Measurements from ENCODE around the gene HAO1.

HAO1 gene

GRCh38 chr20:7926767-7927166, 13.5 kb downstream of the HAO1 start:
- no peak for DNase-seq (ENCODE audit: low read depth in 2 of 2)

DNA sequence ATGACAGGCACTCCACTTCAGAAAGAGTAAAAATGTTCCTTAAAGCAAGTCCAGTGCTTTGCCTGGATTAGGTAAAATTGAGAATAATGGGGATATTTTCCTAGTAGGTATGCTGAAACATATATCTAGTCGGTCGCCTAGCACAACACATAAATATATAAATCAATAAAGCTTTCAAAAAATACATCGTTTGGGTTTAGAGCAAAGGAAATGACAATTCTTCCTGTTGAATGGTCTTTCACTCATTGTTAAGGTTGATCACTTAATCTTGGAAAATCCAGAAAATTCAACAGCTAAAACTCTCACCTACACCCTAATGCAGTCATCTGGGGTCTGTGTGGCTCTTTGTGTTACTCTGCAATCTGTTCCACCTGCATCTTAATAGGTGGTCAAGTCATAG, 13.9 kb downstream of the HAO1 start:
- no peak for DNase-seq (ENCODE audit: low read depth in 2 of 2)

DNA sequence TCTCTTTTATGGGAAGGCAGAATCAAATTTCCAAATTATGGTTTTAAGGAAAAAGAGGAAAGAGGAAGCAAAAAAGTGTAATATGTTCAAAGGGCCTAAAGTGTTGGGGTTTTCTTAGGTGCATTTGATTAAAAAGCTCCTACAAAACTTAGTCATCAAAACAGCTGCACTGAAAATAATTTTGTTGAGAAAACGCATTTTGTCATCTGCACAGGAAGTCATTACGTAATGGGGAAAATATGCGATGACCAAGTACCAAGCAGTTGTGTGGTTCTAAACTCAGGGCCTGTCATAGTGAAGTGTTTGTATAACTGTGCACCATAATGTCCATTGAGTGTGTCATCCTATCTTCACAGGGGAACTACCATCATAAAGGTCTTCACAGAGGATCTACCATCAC, 15.6 kb downstream of the HAO1 start:
- DNase-seq (ENCODE audit: low read depth in 2 of 2): no peak

DNA sequence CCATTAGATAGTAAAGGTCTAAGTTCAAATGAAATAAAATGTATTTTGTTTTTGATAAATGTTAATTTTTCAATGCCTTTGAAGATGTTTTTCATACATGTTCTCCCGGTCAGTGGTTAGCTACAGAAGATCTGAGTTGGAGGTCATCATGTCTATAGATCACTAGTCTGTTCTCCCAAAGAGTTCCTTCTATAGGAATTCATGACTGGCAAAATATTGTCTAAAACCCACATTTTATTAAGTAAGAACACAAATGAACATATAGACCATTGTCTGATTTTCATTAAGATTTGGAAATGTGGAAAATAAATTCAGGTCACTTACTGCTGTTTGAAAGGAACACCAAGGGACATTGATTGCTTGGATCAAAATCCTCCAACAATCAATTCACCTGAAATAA, 23.6 kb downstream of the HAO1 start:
- no peak for DNase-seq (ENCODE audit: low read depth in 2 of 2)

DNA sequence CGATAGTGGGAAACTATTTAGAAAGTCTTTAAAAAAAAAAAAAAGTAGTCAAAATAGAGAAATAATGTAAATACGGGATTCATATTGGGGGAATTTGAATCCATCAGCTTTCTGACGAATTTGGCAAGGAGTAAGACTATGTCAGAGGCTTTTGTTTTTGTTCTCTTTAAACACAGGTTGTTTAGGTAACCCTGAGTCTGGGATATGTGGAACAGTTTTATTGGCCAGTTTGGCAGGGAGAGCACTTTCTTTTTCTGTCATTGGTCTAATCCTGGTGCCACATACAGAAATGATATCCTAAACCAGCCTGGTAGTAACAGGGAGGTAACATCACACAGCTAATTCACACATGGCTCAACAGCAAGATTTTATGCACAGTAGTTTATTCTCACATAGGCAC, 27.7 kb downstream of the HAO1 start:
- DNase-seq (ENCODE audit: low read depth in 2 of 2): no peak

- no peak for DNase-seq (ENCODE audit: low read depth in 2 of 2)
Observed at GRCh38 chr20:7911586-7912330, 28.5 kb downstream of the HAO1 start.

DNA sequence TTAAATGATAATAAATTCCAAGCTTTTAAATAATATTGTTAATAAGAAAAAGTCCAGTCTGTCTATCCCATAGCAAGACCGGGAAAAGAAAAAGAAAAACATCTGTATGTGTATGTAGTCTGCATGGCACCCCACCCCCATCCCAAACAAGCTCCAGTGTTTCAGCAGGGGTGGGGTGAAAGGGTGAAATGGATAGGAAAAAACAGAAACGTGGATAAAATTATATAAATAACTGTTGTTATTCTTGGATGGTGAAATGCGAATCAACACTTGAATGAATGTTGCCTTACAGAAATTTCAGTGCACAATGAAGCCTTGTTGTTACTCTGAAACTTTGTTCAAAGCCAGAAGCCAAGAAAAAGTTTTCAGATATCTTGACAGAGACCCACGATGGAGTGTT, 31.4 kb downstream of the HAO1 start:
- DNase-seq (ENCODE audit: low read depth in 2 of 2): no peak

- no peak for DNase-seq (ENCODE audit: low read depth in 2 of 2)
Observed at GRCh38 chr20:7903429-7903828, 36.8 kb downstream of the HAO1 start.

DNA sequence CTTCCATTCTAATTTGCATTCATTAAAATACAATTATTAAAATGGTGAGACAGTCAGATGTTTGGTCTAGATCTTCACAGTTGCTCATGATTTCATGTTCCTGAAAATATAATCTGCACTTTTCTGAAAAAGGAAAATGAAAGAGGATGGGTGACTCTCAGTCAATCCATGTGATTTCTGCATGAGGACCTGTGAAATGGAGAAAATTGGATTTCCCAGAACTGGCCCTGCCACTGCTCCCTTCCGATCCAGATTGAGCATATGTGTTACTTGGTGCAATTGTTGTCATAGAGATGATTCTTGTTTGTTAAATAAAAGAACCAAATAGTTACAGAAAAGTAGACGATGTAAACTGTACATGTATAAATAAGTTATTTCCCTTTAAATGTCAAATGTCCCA, 37.4 kb downstream of the HAO1 start:
- no peak for DNase-seq (ENCODE audit: low read depth in 2 of 2)

DNA sequence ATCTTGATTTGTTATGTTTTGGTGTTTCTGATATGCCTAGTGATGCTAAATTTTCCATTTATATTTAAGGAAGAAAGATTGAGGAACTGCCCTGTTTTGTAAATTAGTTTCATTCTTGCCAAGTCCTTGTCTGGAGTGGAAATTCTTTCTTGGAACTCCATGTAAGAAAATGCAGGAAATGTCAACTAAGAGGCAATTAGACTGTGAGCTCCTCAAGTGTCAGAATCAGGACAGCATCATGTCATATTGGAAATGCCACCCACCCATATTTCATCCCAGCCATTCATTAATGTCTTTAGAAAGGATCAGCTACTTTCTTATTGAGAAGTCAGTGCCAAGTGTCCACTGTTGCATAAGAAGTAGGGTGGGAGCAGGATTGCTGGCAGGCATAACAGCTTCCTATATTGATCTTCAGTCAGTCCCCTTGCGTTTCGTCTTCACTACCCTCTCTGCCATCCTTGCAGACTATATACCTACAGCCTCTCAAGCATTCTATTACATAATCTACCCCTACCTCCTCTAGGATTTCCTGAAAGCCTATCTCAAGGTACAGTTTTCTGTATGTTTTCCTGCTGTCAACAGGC, 42.4 kb downstream of the HAO1 start:
- DNase-seq (ENCODE audit: low read depth in 2 of 2): no peak

- no peak for DNase-seq (ENCODE audit: low read depth in 2 of 2)
Observed at GRCh38 chr20:7893014-7893730, 47.1 kb downstream of the HAO1 start.

DNA sequence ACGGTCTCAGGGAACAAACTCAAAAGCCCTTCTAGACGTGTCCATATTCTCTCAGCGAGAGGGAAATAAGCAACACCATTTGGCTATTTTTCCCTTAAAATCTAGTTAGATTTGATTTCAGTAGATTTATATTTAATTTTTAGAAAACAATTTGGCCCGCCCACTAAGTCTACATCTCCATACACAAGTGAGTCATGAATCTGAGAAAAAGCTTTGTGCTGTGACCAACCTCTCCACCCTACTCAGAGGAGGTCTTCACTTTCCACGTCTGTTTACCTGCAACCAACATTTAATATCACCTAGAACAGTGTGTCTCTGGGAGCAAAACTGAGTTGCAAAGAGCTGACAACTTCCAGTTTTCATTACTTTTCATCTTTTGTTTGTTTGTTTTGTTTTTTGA, 48.6 kb downstream of the HAO1 start:
- DNase-seq (ENCODE audit: low read depth in 2 of 2): no peak

- DNase-seq (ENCODE audit: low read depth in 2 of 2): no peak
Observed at GRCh38 chr20:7889736-7890135, 50.5 kb downstream of the HAO1 start.

DNA sequence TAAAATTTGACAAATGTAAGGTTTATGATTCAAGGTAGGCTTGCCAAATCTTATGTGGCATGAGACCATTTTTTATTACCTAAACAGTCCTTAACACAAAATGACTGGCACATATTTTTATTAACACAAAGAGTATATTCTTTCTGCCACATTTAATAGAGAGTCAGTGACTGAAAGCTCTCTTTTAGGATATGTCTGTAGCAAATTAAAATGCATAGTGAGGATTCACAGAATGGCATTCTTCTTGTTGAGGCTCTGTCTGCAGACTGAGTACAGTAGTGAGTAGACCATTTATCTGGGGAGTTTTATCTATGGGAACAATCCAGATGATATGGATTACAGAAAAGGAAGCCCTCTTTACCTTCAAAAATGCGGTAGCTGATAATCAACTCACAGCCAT, 56.5 kb downstream of the HAO1 start:
- DNase-seq (ENCODE audit: low read depth in 2 of 2): no peak

DNA sequence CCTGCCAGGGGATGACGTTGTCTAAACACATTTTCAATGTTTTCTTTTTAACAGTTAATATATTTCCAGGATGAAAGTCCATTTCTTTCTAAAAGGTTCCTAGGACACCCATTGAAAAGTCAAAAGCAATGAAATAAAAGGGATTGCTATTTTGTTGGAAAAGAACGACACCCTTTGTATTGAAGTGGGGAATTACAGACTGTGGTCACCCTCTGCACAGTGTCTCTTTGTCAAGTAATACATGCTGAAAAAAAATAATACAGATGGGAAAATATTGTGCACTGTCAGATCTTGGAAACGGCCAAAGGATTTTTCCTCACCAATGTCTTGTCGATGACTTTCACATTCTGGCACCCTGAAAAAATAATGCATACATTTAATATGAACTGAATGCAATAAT, 56.9 kb downstream of the HAO1 start:
- no peak for DNase-seq (ENCODE audit: low read depth in 2 of 2)

DNA sequence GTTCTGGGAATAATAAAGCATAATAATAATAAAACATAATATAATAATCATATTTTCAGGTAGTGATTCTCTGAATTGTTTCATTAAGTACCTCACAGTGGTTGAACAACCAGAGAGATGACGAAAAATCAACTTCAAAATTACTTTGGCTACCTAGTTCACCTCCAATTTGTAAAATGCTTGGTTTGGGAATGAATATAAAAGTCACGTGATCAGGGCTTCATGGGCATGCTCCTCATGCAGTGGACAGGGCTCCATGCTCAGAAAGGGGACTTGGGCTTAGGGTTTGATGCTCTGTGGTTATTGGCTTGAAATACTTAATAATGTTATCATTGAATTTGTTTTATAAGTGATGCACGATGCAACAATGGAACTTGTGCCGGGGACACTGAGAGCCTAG, 58.2 kb downstream of the HAO1 start:
- no peak for DNase-seq (ENCODE audit: low read depth in 2 of 2)

DNA sequence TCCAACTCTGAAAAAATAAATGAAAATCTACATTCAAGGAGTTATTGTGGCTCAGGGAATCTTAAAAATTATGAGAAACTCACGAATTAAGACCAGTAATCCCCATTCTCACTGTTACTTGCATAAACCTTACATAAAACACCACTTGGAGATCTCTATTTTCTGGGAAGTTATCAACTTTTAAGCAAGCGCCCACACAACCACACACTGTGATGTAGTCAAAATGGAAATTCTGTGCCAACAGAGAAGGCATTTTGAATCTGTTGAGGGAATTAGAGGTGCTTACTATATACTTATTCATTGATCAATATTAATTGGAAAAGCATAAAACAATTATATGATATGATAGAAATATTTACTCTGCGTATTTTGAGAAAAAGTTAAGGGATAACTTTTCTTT, 58.7 kb downstream of the HAO1 start:
- DNase-seq (ENCODE audit: low read depth in 2 of 2): no peak

DNA sequence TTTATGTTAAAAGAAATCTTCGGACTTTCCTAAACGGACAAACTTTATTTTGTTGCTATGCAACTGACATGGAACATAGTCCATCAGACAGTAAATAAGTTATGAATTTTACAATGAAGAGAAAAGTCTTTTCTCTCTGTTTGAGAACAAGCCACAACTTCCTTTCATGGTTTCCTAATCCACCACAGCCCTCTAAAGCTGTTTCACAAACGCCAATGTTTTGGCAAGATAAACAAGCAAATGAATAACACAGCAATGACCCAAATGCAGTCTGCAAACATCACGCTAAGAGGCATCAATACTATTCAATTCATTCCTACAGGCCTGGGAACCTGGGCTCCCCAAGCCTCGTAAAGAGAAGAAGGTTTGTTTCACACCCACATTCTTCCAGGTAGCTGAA, 60.4 kb downstream of the HAO1 start:
- no peak for DNase-seq (ENCODE audit: low read depth in 2 of 2)

DNA sequence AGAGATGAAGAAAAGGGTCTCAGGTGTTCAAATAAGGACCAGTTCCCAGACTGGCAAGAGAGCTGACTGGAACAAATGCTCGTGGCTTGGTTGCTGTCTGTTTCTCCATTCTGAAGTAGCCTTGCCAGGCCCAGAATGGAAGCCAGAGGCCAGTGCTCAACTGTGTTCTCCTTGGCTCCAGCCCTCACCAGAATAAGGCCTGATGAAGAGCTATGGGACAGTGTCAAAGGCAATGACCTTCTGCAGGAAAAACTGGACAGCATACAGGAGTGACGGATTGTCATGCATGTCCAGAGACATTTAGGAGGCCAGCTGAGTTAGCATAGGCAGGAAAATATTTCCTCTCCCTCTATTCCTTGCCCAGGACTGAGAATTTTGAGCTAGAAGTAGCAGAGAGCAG, 72.2 kb downstream of the HAO1 start:
- DNase-seq (ENCODE audit: low read depth in 2 of 2): no peak

DNA sequence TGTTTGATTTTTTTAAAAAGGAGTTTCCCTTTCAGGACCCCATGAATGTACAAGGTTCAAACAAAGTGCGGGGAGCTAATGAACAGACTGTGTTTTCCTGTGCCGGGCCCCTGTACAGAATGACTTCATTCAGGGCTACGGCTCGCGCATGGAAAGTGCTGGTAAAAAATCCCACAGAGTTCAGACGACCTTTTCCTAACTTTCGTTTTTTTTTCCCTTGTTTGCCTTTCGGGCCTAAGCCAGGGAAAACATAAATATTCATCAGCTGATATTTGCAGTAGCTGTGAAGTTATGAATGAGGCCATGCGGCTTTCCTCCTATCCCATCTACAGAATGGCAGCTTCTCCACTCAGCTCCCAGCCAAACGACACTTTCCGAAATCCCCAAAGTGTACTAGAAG, 74.0 kb downstream of the HAO1 start:
- no peak for DNase-seq (ENCODE audit: low read depth in 2 of 2)

GRCh38 chr20:7859356-7859802, 80.9 kb downstream of the HAO1 start:
- no peak for DNase-seq (ENCODE audit: low read depth in 2 of 2)

GRCh38 chr20:7858734-7859250, 81.5 kb downstream of the HAO1 start:
- DNase-seq (ENCODE audit: low read depth in 2 of 2): no peak

GRCh38 chr20:7856756-7857155, 83.5 kb downstream of the HAO1 start:
- DNase-seq (ENCODE audit: low read depth in 2 of 2): no peak
